SU-DHL-6 (cell line): ENCODE results near the gene HTR3B.

Experiments
- H2AFZ ChIP-seq: fragments of 200-600 bp; sonication (generic); 2 replicates; pipeline ENCODE4 v1.6.1; 2014; ENCODE audit warnings: low read depth, mild to moderate bottlenecking, moderate library complexity, mixed read lengths, antibody characterized with exemption, low read length; ENCODE audit not compliant: severe bottlenecking
- H3F3A ChIP-seq: fragments of 200-600 bp; shearing (Covaris generic); 2 replicates; pipeline ENCODE4 v1.6.0; 2016; ENCODE audit warnings: antibody characterized with exemption, mild to moderate bottlenecking; ENCODE audit not compliant: insufficient read depth
- H3K27ac ChIP-seq: fragments of 200-600 bp; sonication (generic); 2 replicates; pipeline ENCODE4 v1.5.1; 2016; ENCODE audit warnings: low read depth, mild to moderate bottlenecking, low read length, moderate library complexity, mixed read lengths
- H3K27me3 ChIP-seq: fragments of 200-600 bp; sonication (generic), shearing (Covaris generic); 2 replicates; pipeline ENCODE4 v1.6.0; 2014; ENCODE audit warnings: mild to moderate bottlenecking, low read length
- H3K36me3 ChIP-seq: fragments of 200-600 bp; sonication (generic); 2 replicates; pipeline ENCODE4 v1.6.1; 2014; ENCODE audit warnings: mild to moderate bottlenecking, low read length, mixed read lengths
- H3K4me2 ChIP-seq: fragments of 300-600, 200-600 bp; shearing (Covaris generic), sonication (generic); 2 replicates; pipeline ENCODE4 v1.6.0; 2014; ENCODE audit warnings: low read length, low read depth, mild to moderate bottlenecking; ENCODE audit not compliant: poor library complexity, severe bottlenecking
- H3K4me3 ChIP-seq: fragments of 200-600 bp; sonication (generic); 2 replicates; pipeline ENCODE4 v1.5.1; 2014; ENCODE audit warnings: antibody characterized with exemption, low read length, mild to moderate bottlenecking, mixed read lengths; ENCODE audit not compliant: insufficient read depth, poor library complexity, severe bottlenecking
- H3K79me2 ChIP-seq: fragments of 200-600 bp; sonication (generic); 2 replicates; pipeline ENCODE4 v1.6.1; 2014; ENCODE audit warnings: mild to moderate bottlenecking, low read length, moderate library complexity; ENCODE audit not compliant: insufficient read depth
- H3K9ac ChIP-seq: fragments of 200-600 bp; sonication (generic); 2 replicates; pipeline ENCODE4 v1.7.0; 2014; ENCODE audit warnings: mild to moderate bottlenecking, low read length
- H3K9me2 ChIP-seq: fragments of 200-600 bp; sonication (generic); replicated peaks from 2 replicates; pipeline ENCODE4 v1.6.1; 2014; ENCODE audit warnings: low read length; ENCODE audit not compliant: insufficient read depth
- H3K9me3 ChIP-seq: fragments of 200-600 bp; sonication (generic); 2 replicates; pipeline ENCODE4 v1.6.1; 2014; ENCODE audit warnings: low read length, mixed read lengths; ENCODE audit not compliant: insufficient read depth
- H4K20me1 ChIP-seq: fragments of 200-600 bp; sonication (generic); 2 replicates; pipeline ENCODE4 v1.6.1; 2014; ENCODE audit warnings: low read depth, mild to moderate bottlenecking, antibody characterized with exemption, low read length, moderate library complexity, mixed read lengths
- CTCF ChIP-seq: fragments of 200-600 bp; sonication (generic); IDR thresholded peaks from one replicate; pipeline ENCODE4 v1.5.1; 2017; ENCODE audit warnings: antibody characterized with exemption, mild to moderate bottlenecking, low read length, moderate library complexity; ENCODE audit not compliant: insufficient read depth, poor library complexity, severe bottlenecking
- EZH2phosphoT487 ChIP-seq: fragments of 200-600 bp; sonication (generic), shearing (Covaris generic); conservative IDR thresholded peaks from 2 replicates; pipeline ENCODE4 v1.6.1; 2018; ENCODE audit warnings: mild to moderate bottlenecking, antibody characterized with exemption, low read length, moderate library complexity, mixed read lengths

Gene HTR3B

GRCh38 chr11:113947994-113948393 is 43.4 kb downstream of the HTR3B start:
- Histone ChIP-seq H3K27me3 (no peaks in the 10 kb centered on the region), H4K20me1 (no peaks in the 10 kb centered on the region)

GRCh38 chr11:113949891-113950290 is 45.3 kb downstream of the HTR3B start:
- no peak overlapping the region for H2AFZ ChIP-seq
- H3K9ac ChIP-seq = no peak overlapping the region
- H3K9me3 ChIP-seq = no peaks in the 10 kb centered on the region
- TF ChIP-seq EZH2phosphoT487 (no peak), CTCF (no peak)
- H3K9me2 ChIP-seq = no peaks in the 10 kb centered on the region
- no peak overlapping the region for H3K4me2 ChIP-seq
- H3F3A ChIP-seq = no peaks in the 10 kb centered on the region
- no peak overlapping the region for H3K27ac ChIP-seq
- no peaks in the 10 kb centered on the region for H3K79me2 ChIP-seq
- H3K36me3 ChIP-seq = no peaks in the 10 kb centered on the region
- H3K27me3 ChIP-seq = no peaks in the 10 kb centered on the region
- H3K4me3 ChIP-seq = no peak overlapping the region
- no peaks in the 10 kb centered on the region for H4K20me1 ChIP-seq

More at GRCh38 chr11:113947994-113948393, 43.4 kb downstream of the HTR3B start:
- TF ChIP-seq CTCF (no peak), EZH2phosphoT487 (no peak)
- Histone ChIP-seq H3K36me3 (no peaks in the 10 kb centered on the region), H3K27ac (no peak overlapping the region), H3K9me2 (no peaks in the 10 kb centered on the region), H3K9me3 (no peaks in the 10 kb centered on the region), H3K9ac (no peak overlapping the region), H2AFZ (no peak overlapping the region), H3K79me2 (no peaks in the 10 kb centered on the region), H3F3A (no peaks in the 10 kb centered on the region), H3K4me2 (no peak overlapping the region), H3K4me3 (no peak overlapping the region)

GRCh38 chr11:113951537-113951936 is 46.9 kb downstream of the HTR3B start:
- no peaks in the 10 kb centered on the region for H3K36me3 ChIP-seq
- H2AFZ ChIP-seq = no peak overlapping the region
- no peaks in the 10 kb centered on the region for H3K9me2 ChIP-seq
- no peaks in the 10 kb centered on the region for H3K9me3 ChIP-seq
- H4K20me1 ChIP-seq = no peaks in the 10 kb centered on the region
- H3K27ac ChIP-seq = no peak overlapping the region
- no peaks in the 10 kb centered on the region for H3F3A ChIP-seq
- H3K27me3 ChIP-seq = no peaks in the 10 kb centered on the region
- H3K79me2 ChIP-seq = no peaks in the 10 kb centered on the region
- H3K4me3 ChIP-seq = no peak overlapping the region
- no peak overlapping the region for H3K9ac ChIP-seq
- TF ChIP-seq EZH2phosphoT487 (no peak), CTCF (no peak)
- no peak overlapping the region for H3K4me2 ChIP-seq

- H3F3A ChIP-seq = no peaks in the 10 kb centered on the region
- no peaks in the 10 kb centered on the region for H3K9me2 ChIP-seq
- no peak for TF ChIP-seq CTCF
- no peak for TF ChIP-seq EZH2phosphoT487
These were observed 47.5 kb downstream of the HTR3B start for GRCh38 chr11:113952070-113952469.

More at GRCh38 chr11:113952070-113952469, 47.5 kb downstream of the HTR3B start:
- no peak overlapping the region for H2AFZ ChIP-seq
- H3K27ac ChIP-seq = no peak overlapping the region
- no peak overlapping the region for H3K4me2 ChIP-seq
- no peak overlapping the region for H3K9ac ChIP-seq
- no peaks in the 10 kb centered on the region for H3K36me3 ChIP-seq
- H3K4me3 ChIP-seq = no peak overlapping the region
- H3K27me3 ChIP-seq = no peaks in the 10 kb centered on the region
- H3K79me2 ChIP-seq = no peaks in the 10 kb centered on the region
- no peaks in the 10 kb centered on the region for H3K9me3 ChIP-seq
- H4K20me1 ChIP-seq = no peaks in the 10 kb centered on the region
